ENCODE measurements around the gene MEPCE.

DNA sequence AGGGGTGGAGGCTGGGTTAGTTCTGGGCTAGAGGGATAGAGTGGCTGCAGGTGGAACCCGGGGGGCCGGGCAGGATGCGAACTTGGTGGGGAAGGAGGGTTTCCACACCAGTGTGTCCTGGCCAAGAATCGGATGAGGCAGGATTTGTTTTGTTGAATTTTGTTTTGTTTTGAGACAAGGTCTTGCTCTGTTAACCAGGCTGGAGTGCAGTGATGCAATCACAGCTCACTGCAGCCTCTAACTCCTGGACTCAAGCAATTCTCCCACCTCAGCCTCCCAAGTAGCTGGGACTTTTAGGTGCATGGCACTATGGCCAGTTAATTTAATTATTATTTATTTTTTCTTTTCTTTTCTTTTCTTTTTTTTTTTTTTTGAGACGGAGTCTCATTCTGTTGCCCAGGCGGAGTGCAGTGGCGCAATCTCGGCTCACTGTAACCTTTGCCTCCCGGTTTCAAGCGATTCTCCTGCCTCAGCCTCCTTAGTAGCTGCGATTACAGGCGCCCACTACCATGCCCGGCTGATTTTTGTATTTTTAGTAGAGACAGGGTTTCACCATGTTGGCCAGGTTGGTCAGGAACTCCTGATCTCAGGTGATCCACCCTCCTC lies 19.7 kb downstream of the MEPCE start:
- TF ChIP-seq, protein P1, sequence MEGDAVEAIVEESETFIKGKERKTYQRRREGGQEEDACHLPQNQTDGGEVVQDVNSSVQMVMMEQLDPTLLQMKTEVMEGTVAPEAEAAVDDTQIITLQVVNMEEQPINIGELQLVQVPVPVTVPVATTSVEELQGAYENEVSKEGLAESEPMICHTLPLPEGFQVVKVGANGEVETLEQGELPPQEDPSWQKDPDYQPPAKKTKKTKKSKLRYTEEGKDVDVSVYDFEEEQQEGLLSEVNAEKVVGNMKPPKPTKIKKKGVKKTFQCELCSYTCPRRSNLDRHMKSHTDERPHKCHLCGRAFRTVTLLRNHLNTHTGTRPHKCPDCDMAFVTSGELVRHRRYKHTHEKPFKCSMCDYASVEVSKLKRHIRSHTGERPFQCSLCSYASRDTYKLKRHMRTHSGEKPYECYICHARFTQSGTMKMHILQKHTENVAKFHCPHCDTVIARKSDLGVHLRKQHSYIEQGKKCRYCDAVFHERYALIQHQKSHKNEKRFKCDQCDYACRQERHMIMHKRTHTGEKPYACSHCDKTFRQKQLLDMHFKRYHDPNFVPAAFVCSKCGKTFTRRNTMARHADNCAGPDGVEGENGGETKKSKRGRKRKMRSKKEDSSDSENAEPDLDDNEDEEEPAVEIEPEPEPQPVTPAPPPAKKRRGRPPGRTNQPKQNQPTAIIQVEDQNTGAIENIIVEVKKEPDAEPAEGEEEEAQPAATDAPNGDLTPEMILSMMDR (conservative IDR thresholded peaks at IDR 0.05; ENCODE audit: low read length): no peak
- TF ChIP-seq EZH2phosphoT487 (IDR thresholded peaks at IDR 0.05; ENCODE audit: borderline replicate concordance, low read depth, low read length): no peak

All from OCI-LY7 (cell line).